ENCODE results near the gene TMEM125.

TMEM125 gene

DNA sequence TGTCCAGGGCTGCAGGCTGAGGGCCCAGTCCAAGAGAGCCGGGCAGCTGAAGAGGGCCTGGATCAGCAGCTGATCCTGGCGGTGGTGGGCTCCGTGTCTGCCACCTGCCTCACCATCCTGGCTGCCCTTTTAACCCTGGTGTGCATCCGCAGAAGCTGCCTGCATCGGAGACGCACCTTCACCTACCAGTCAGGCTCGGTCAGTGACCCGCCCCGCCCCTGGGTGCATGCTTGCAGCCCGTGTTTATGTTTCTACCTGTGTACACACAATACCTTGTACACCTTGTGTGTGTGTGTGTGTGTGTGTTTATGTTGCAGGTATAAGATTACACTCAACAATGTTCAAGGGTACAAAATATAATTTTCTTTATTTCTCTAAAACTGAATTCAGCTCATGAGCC, 44.0 kb downstream of the TMEM125 start:
- no peak for DNase-seq

DNA sequence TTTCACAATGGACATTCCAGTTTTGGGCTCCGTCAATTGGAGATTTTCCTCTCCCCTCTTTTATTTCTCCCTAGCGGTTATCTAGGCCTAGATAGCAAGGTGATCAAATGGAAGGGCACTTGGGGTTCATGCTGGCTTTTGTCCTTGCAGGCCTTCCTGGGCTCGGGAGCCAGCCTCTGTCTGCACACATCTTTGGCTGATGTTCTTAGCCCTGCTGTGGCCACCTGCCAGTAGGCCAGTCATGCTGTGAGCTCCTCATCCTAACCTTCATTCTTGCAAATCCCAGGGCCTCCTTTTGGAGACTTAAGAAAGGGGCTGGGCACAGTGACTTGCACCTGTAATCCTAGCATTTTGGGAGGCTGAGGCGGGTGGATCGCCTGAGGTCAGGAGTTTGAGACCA, 44.5 kb downstream of the TMEM125 start:
- no peak for DNase-seq

GRCh38 chr1:43315481-43315880, 45.7 kb downstream of the TMEM125 start:
- no peak for DNase-seq

GRCh38 chr1:43315963-43316737, 46.4 kb downstream of the TMEM125 start:
- DNase-seq, result no peak

- DNase-seq, result no peak
These were observed 47.1 kb downstream of the TMEM125 start for GRCh38 chr1:43316738-43317520.

- DNase-seq, result no peak
These were observed 48.2 kb downstream of the TMEM125 start for GRCh38 chr1:43317817-43318471.

GRCh38 chr1:43318831-43319230, 49.0 kb downstream of the TMEM125 start:
- DNase-seq, result no peak

DNA sequence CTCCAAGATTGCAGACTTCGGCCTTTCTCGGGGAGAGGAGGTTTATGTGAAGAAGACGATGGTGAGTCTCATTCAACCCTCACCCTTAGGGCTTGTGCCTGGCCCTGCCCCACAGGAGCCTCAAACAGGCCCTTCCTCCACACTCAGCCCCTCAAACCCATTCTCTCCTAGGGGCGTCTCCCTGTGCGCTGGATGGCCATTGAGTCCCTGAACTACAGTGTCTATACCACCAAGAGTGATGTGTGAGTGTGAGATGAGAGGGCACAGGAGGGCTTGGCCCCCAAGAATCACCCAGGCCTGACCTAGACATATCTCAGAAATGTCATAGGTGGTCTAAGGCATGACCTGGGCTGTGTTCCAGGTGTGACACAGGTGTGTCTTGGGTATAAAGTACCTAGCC, 49.5 kb downstream of the TMEM125 start:
- no peak for DNase-seq

DNA sequence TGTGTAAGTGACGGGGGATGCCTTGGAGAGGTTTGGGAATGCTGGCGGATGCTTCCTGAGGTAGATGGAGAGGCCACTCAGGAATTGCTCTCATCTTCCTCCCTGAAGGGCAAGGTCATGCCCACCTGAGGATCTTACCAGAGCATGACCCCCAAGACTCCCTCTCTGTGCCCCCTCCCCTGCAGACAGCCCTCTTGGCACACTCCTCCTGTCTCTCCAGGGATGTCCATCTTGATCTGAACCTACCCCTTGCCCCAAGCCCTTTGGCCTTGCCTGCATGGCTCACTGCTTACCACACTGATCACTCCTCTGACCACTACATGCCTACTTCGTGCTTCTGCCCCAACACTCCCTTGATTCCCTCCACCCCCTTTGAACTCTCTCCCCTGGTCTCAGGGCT, 50.0 kb downstream of the TMEM125 start:
- DNase-seq, result no peak

GRCh38 chr1:43321331-43321891, 51.6 kb downstream of the TMEM125 start:
- no peak for DNase-seq

- DNase-seq, result no peak
These were observed 52.7 kb downstream of the TMEM125 start for GRCh38 chr1:43322506-43322905.
